GM12801 (cell line): ENCODE measurements around the gene LEMD1.

Experiments
- CTCF ChIP-seq: IDR thresholded peaks from one replicate; pipeline ENCODE4 v1.5.1; 2011; ENCODE audit warnings: control low read depth; ENCODE audit not compliant: insufficient read length; ENCODE audit errors: extremely low read depth

LEMD1 gene

GRCh38 chr1:205344066-205344928, 77.6 kb downstream of the LEMD1 start:
- TF ChIP-seq CTCF, result no peak

- TF ChIP-seq CTCF, result no peak
These were observed 78.3 kb downstream of the LEMD1 start for GRCh38 chr1:205343431-205344065.

GRCh38 chr1:205342986-205343385, 78.9 kb downstream of the LEMD1 start:
- no peak for TF ChIP-seq CTCF

- no peak for TF ChIP-seq CTCF
These were observed 81.2 kb downstream of the LEMD1 start for GRCh38 chr1:205340676-205341075.

- no peak for TF ChIP-seq CTCF
These were observed 82.1 kb downstream of the LEMD1 start for GRCh38 chr1:205339717-205340116.

- no peak for TF ChIP-seq CTCF
These were observed 82.6 kb downstream of the LEMD1 start for GRCh38 chr1:205339197-205339702.

- TF ChIP-seq CTCF, result no peak
These were observed 83.8 kb downstream of the LEMD1 start for GRCh38 chr1:205338011-205338410.
